Esophagus squamous epithelium (tissue), 5 donors: ENCODE data around the gene MID2. TPM values are rescaled to one million over a fixed set of nuclear protein-coding genes. Genes with fewer than 3 reads are reported as not detected.
"Not testable (repeated sequence)": the region's sequence is repeated elsewhere in the genome, so short reads cannot be mapped to it uniquely, and the experiment has no call there.

Experiments
- DNase-seq: peaks from one replicate; lab custom pipeline; 2025; lab: John Stamatoyannopoulos, UW
- H3K27ac ChIP-seq, 4 donors: fragments of 200-600 bp; sonication (generic); one replicate each; pipeline ENCODE4 v1.5.1; 2016 to 2019; ENCODE audit warnings: mild to moderate bottlenecking in 1 of 4
- H3K27me3 ChIP-seq, 4 donors: fragments of 200-600 bp; sonication (generic); 1 replicate in 3 of 4; 2 replicates in 1 of 4; pipeline versions ENCODE4 v1.5.1 to v1.6.0; 2017 to 2021; ENCODE audit warnings: antibody characterized with exemption in 1 of 4
- H3K36me3 ChIP-seq, 3 donors: fragments of 200-600 bp; sonication (generic); one replicate each; pipeline ENCODE4 v1.5.1; 2016 to 2019
- H3K4me1 ChIP-seq, 3 donors: fragments of 200-600 bp; sonication (generic); one replicate each; pipeline ENCODE4 v1.5.1; 2017 to 2019
- H3K4me3 ChIP-seq, 4 donors: fragments of 200-600 bp; sonication (generic); 1 replicate in 3 of 4; 2 replicates in 1 of 4; pipeline ENCODE4 v1.5.1; 2016 to 2019; ENCODE audit warnings: mild to moderate bottlenecking in 2 of 4, moderate library complexity in 1 of 4
- H3K9me3 ChIP-seq, 3 donors: fragments of 200-600 bp; sonication (generic); one replicate each; pipeline ENCODE4 v1.5.1; 2016 to 2019
- CTCF ChIP-seq, 6 experiments: fragments of 450-650 bp in 4 of 6; fragments of 200-600 bp in 2 of 6; sonication (generic) in 2 of 6; IDR thresholded peaks; one replicate each; pipeline ENCODE4 v1.5.1; 2016 to 2019; ENCODE audit warnings: antibody characterized with exemption in 6 of 6, mild to moderate bottlenecking in 4 of 6, moderate library complexity in 4 of 6
- POLR2A ChIP-seq, 4 donors: fragments of 450-650 bp; IDR thresholded peaks; one replicate each; pipeline ENCODE4 v1.6.1; 2017; ENCODE audit warnings: antibody characterized with exemption in 4 of 4, mild to moderate bottlenecking in 4 of 4, moderate library complexity in 3 of 4
- WGBS, 2 donors: methylation state at CpG; one replicate each; pipeline ENCODE4 v1.1.5; 2018; 5-methylcytosine and 5-hydroxymethylcytosine counted together
- intact Hi-C: fragments of 100-400 bp; cut with DNase I; formaldehyde crosslinking; loops from one replicate; pipeline ENCODE4 v1.15.0; 2022
- total RNA-seq, 4 donors: library from RNA; depleted of rRNA; stranded (reverse); fragments of >200 nt; gene quantifications; one replicate each; pipeline ENCODE4 v1.1.0, GENCODE V29; 2016
- donor health status: DM: yes; HTN: yes; CAD: no.

MID2 gene
- total RNA-seq, 4 donors from 2014 or later, result 14.4 to 24.4 (median 17.7) TPM

GRCh38 chrX:107851215-107851614, 25.5 kb downstream of the MID2 start:
- TF ChIP-seq CTCF (IDR thresholded peaks at IDR 0.05), result no peak
- no peak for TF ChIP-seq POLR2A (IDR thresholded peaks at IDR 0.05)
- H3K27me3 ChIP-seq, result no peaks in the 10 kb centered on the region
- no peak overlapping the region for H3K4me3 ChIP-seq
- 53 to 58% methylated on average over 2 of the region's 2 CpGs for WGBS, 2 donors
- no peak for DNase-seq
- no peaks in the 10 kb centered on the region for H3K4me1 ChIP-seq
- H3K27ac ChIP-seq, result no peak overlapping the region
- H3K36me3 ChIP-seq, result peaks cover 0 to 8% (median 0%) of the 10 kb centered on the region in 3 donors
- H3K9me3 ChIP-seq, result no peaks in the 10 kb centered on the region
- intact Hi-C loops, result no loop called here

GRCh38 chrX:107851665-107852064, 26.0 kb downstream of the MID2 start:
- H3K27me3 ChIP-seq, H3K4me3 ChIP-seq, H3K9me3 ChIP-seq, H3K4me1 ChIP-seq, DNase-seq, H3K27ac ChIP-seq, intact Hi-C loops, H3K36me3 ChIP-seq: not testable (repeated sequence)
- 93 to 100% methylated on average over 2 to 7 of the region's 7 CpGs for WGBS, 2 donors

- Histone ChIP-seq H3K4me3 (no peak overlapping the region), H3K36me3 (peaks cover 0 to 8% (median 0%) of the 10 kb centered on the region in 3 donors), H3K9me3 (no peaks in the 10 kb centered on the region), H3K4me1 (no peaks in the 10 kb centered on the region), H3K27ac (no peak overlapping the region), H3K27me3 (no peaks in the 10 kb centered on the region)
- intact Hi-C loops, result no loop called here
- DNase-seq, result no peak
- TF ChIP-seq POLR2A (IDR thresholded peaks at IDR 0.05), result no peak
- TF ChIP-seq CTCF (IDR thresholded peaks at IDR 0.05), result no peak
Measured at GRCh38 chrX:107856289-107856688, 30.6 kb downstream of the MID2 start.

- H3K27me3 ChIP-seq, DNase-seq, H3K27ac ChIP-seq, H3K4me3 ChIP-seq, H3K36me3 ChIP-seq, H3K9me3 ChIP-seq, H3K4me1 ChIP-seq, intact Hi-C loops: not testable (repeated sequence)
- WGBS, 2 donors, result 94% methylated on average over 5 of the region's 5 CpGs; no CpG with 5 or more reads in 1 of the 2 donors
Measured at GRCh38 chrX:107857041-107857440, 31.4 kb downstream of the MID2 start.

GRCh38 chrX:107857837-107858236, 32.2 kb downstream of the MID2 start:
- Histone ChIP-seq H3K4me1 (no peaks in the 10 kb centered on the region), H3K27ac (no peak overlapping the region), H3K9me3 (no peaks in the 10 kb centered on the region), H3K36me3 (peaks cover 0 to 8% (median 0%) of the 10 kb centered on the region in 3 donors), H3K27me3 (no peaks in the 10 kb centered on the region), H3K4me3 (no peak overlapping the region)
- TF ChIP-seq POLR2A (IDR thresholded peaks at IDR 0.05), result no peak
- no peak for TF ChIP-seq CTCF (IDR thresholded peaks at IDR 0.05)
- no peak for DNase-seq
- intact Hi-C loops, result no loop called here
- 55 to 72% methylated on average over 5 of the region's 5 CpGs for WGBS, 2 donors

GRCh38 chrX:107861056-107861455, 35.4 kb downstream of the MID2 start:
- DNase-seq, result no peak

More at GRCh38 chrX:107861056-107861455, 35.4 kb downstream of the MID2 start:
- Histone ChIP-seq H3K4me3 (no peak overlapping the region), H3K27me3 (no peaks in the 10 kb centered on the region), H3K36me3 (peaks cover 0 to 4% (median 0%) of the 10 kb centered on the region in 3 donors), H3K4me1 (no peaks in the 10 kb centered on the region), H3K9me3 (no peaks in the 10 kb centered on the region), H3K27ac (no peak overlapping the region)
- WGBS, 2 donors, result 72% methylated on average over 4 of the region's 4 CpGs
- intact Hi-C loops, result no loop called here
- no peak for TF ChIP-seq POLR2A (IDR thresholded peaks at IDR 0.05)
- TF ChIP-seq CTCF (IDR thresholded peaks at IDR 0.05), result no peak
